Suprapubic skin (tissue), 4 donors: ENCODE measurements around the gene NOVA1. TPM values are rescaled to one million over a fixed set of nuclear protein-coding genes. Genes with fewer than 3 reads are reported as not detected.

Source experiments
- DNase-seq, 2 donors: peaks; one replicate each; pipeline ENCODE4 v3.0.0-alpha.2; 2019; ENCODE audit warnings: low spot score in 2 of 2
- H3K27ac ChIP-seq: fragments of 200-600 bp; sonication (generic); one replicate; pipeline ENCODE4 v1.5.1; 2019
- H3K27me3 ChIP-seq: fragments of 200-600 bp; sonication (generic); one replicate; pipeline ENCODE4 v1.5.1; 2019
- H3K36me3 ChIP-seq: fragments of 200-600 bp; sonication (generic); one replicate; pipeline ENCODE4 v1.5.1; 2019
- H3K4me1 ChIP-seq: fragments of 200-600 bp; sonication (generic); one replicate; pipeline ENCODE4 v1.5.1; 2019
- H3K4me3 ChIP-seq: fragments of 200-600 bp; sonication (generic); one replicate; pipeline ENCODE4 v1.5.1; 2019; ENCODE audit warnings: mild to moderate bottlenecking
- H3K9me3 ChIP-seq: fragments of 200-600 bp; sonication (generic); one replicate; pipeline ENCODE4 v1.5.1; 2019
- EP300 ChIP-seq: sonication (generic); formaldehyde crosslinking; IDR thresholded peaks from one replicate; pipeline ENCODE4 v1.6.1; 2017; ENCODE audit warnings: antibody characterized with exemption
- POLR2A ChIP-seq, 2 donors: fragments of 450-650 bp; IDR thresholded peaks; one replicate each; pipeline ENCODE4 v1.6.1; 2017; ENCODE audit warnings: antibody characterized with exemption in 2 of 2, mild to moderate bottlenecking in 2 of 2, moderate library complexity in 2 of 2
- POLR2AphosphoS5 ChIP-seq, 3 donors: sonication (generic); formaldehyde crosslinking; IDR thresholded peaks; one replicate each; pipeline ENCODE4 v1.6.1; 2017; ENCODE audit warnings: antibody characterized with exemption in 3 of 3
- WGBS: methylation state at CpG from one replicate; pipeline ENCODE4 v1.1.5; 2018; 5-methylcytosine and 5-hydroxymethylcytosine counted together
- total RNA-seq, 4 donors: library from RNA; depleted of rRNA; stranded (reverse); fragments of >200 nt; gene quantifications; one replicate each; pipeline ENCODE4 v1.1.0, GENCODE V29; 2016
- TF ChIP-seq, protein P1 (sequence below), 2 donors: fragments of 200-600 bp in 1 of 2; fragments of 450-650 bp in 1 of 2; sonication (generic) in 1 of 2; IDR thresholded peaks; one replicate each; pipeline ENCODE4 v1.5.1; 2016 to 2019; ENCODE audit warnings: antibody characterized with exemption in 2 of 2, mild to moderate bottlenecking in 1 of 2, moderate library complexity in 1 of 2

Gene NOVA1
- total RNA-seq, 4 donors from 2014 or later = 1.5 to 12.2 (median 4.8) TPM

DNA sequence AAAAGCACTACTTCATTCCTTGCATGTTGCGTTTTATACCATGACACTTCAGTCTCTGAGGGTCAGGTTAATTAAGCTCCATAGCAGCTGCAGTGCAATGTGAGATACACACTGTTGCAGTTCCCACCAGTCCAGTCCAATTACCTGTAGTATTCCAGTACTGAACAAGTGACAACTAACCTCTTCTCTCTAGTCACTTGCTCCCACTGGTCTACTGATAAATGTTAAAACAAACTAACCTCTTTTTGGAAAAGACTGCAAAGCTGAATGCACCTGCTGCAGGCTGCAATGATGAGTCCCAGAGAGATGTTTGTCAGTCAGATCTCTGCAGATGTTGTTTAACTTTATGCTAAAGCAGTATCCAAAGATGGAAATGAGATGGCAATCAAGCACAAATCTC is 7.9 kb downstream of the NOVA1 start:
- no peak overlapping the region for H3K4me3 ChIP-seq
- no peaks in the 10 kb centered on the region for H3K27me3 ChIP-seq
- H3K36me3 ChIP-seq = no peaks in the 10 kb centered on the region
- no peaks in the 10 kb centered on the region for H3K9me3 ChIP-seq
- no peaks in the 10 kb centered on the region for H3K4me1 ChIP-seq
- no peak for DNase-seq
- TF ChIP-seq, protein P1, sequence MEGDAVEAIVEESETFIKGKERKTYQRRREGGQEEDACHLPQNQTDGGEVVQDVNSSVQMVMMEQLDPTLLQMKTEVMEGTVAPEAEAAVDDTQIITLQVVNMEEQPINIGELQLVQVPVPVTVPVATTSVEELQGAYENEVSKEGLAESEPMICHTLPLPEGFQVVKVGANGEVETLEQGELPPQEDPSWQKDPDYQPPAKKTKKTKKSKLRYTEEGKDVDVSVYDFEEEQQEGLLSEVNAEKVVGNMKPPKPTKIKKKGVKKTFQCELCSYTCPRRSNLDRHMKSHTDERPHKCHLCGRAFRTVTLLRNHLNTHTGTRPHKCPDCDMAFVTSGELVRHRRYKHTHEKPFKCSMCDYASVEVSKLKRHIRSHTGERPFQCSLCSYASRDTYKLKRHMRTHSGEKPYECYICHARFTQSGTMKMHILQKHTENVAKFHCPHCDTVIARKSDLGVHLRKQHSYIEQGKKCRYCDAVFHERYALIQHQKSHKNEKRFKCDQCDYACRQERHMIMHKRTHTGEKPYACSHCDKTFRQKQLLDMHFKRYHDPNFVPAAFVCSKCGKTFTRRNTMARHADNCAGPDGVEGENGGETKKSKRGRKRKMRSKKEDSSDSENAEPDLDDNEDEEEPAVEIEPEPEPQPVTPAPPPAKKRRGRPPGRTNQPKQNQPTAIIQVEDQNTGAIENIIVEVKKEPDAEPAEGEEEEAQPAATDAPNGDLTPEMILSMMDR (IDR thresholded peaks at IDR 0.05) = no peak
- TF ChIP-seq POLR2AphosphoS5 (IDR thresholded peaks at IDR 0.05) (no peak), EP300 (no peak), POLR2A (IDR thresholded peaks at IDR 0.05) (no peak)
- 77% methylated on average over 1 of the region's 1 CpG for WGBS
- no peak overlapping the region for H3K27ac ChIP-seq

DNA sequence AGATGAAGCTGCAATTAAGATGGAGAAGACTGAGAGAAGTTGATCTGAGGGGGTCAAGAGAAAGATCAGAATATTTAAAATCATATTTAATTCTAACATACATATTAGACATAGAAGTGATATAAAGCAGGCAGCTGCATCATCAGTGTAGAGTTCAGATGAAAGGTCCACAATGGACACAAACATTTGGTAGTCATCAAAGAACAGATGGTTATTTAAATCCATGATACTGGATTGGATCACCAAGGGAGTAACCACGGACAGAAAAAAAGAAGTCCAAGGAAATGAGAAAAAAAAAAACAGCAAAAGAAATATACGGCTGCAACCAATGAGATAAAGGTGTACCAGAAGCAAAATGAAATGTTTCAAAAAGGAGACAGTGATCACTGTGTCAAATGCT is 20.1 kb downstream of the NOVA1 start:
- 43% methylated on average over 2 of the region's 2 CpGs for WGBS
- H3K4me1 ChIP-seq = no peaks in the 10 kb centered on the region
- H3K4me3 ChIP-seq = no peak overlapping the region
- no peaks in the 10 kb centered on the region for H3K36me3 ChIP-seq
- no peak overlapping the region for H3K27ac ChIP-seq
- no peaks in the 10 kb centered on the region for H3K27me3 ChIP-seq
- DNase-seq = no peak
- no peak for TF ChIP-seq EP300
- no peak for TF ChIP-seq POLR2A (IDR thresholded peaks at IDR 0.05)
- TF ChIP-seq, protein P1 (IDR thresholded peaks at IDR 0.05) = no peak
- no peak for TF ChIP-seq POLR2AphosphoS5 (IDR thresholded peaks at IDR 0.05)
- H3K9me3 ChIP-seq = no peaks in the 10 kb centered on the region

DNA sequence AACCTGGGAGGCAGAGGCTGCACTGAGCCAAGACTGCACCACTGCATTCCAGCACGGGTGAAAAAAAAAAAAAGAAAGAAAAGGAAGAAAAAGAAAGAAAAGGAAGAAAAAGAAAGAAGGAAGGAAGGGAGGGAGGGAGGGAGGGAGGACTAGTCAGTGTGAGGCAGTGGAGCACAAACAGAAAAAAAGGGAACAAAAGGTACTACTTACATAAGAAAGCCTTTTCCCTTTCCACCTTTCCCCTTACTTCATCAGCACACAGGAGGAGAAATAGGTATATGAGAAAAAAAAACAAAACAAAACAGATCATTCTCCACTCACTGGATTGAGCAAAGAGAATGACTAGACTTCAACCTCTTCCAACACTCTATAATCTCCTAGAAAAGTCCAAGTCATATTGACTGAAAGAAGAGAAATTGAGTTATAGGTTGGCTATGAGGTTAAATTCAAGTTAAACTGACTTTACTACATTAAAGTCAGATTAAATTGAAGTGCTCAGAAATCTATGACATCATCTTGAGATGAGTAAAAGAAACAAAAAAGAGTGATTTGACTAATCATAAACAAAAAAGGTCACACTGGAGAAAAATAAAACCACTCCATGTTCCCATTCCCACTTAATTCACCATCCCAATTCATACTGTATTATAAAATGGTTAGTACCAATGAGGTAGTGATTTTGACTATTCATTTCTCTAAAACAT is 43.6 kb downstream of the NOVA1 start:
- H3K4me3 ChIP-seq = no peak overlapping the region
- H3K36me3 ChIP-seq = no peaks in the 10 kb centered on the region
- no peak overlapping the region for H3K27ac ChIP-seq
- H3K4me1 ChIP-seq = no peaks in the 10 kb centered on the region
- no peaks in the 10 kb centered on the region for H3K27me3 ChIP-seq
- WGBS = 44% methylated on average over 1 of the region's 1 CpG
- TF ChIP-seq EP300 = no peak
- TF ChIP-seq POLR2A (IDR thresholded peaks at IDR 0.05) = no peak
- no peak for TF ChIP-seq POLR2AphosphoS5 (IDR thresholded peaks at IDR 0.05)
- TF ChIP-seq, protein P1 (IDR thresholded peaks at IDR 0.05) = no peak
- DNase-seq = no peak
- H3K9me3 ChIP-seq = no peaks in the 10 kb centered on the region

DNA sequence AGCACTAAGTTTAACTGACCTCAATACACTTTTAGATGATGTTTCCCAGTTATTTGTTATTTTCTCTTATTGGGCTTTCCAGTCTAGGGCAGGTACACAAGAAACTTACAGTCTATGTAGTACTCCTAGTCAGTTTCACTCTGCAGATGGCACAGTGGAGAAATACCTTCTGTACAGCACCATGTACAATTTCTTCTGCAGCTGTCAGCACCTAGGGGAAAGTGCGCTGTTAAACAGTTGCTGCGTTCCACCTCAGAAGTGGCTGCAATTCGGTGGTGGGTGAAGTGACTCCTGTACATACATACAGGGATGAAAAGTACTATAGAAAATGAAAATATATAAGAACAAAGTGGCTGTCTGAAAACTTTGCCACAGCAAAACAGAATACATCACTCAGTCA is 48.3 kb downstream of the NOVA1 start:
- H3K36me3 ChIP-seq = no peaks in the 10 kb centered on the region
- no peak for DNase-seq
- H3K4me1 ChIP-seq = peaks cover 3% of the 10 kb centered on the region
- no peak overlapping the region for H3K27ac ChIP-seq
- WGBS = 88% methylated on average over 3 of the region's 3 CpGs
- no peak overlapping the region for H3K4me3 ChIP-seq
- TF ChIP-seq, protein P1 (IDR thresholded peaks at IDR 0.05) = no peak
- TF ChIP-seq POLR2AphosphoS5 (IDR thresholded peaks at IDR 0.05) = no peak
- TF ChIP-seq POLR2A (IDR thresholded peaks at IDR 0.05) = no peak
- TF ChIP-seq EP300 = no peak
- no peaks in the 10 kb centered on the region for H3K9me3 ChIP-seq
- no peaks in the 10 kb centered on the region for H3K27me3 ChIP-seq

DNA sequence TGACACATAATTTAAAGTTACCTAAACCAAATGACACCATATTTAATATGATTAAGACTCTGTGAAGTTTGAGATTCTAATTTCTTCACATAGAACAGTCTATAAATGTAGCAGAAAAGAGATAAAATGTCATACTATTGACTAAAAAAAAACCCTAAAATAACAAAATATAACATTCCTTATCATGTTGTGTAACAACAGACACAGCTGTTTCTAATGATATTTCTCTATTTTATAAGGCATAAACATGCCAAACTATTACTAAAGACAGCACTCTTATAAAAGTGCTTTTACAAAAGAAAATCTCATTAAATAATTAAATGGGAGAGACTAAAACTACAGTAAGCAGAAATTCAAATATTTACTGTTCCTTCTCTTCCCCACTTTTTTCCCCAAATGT is 49.4 kb downstream of the NOVA1 start:
- H3K36me3 ChIP-seq = no peaks in the 10 kb centered on the region
- no peak overlapping the region for H3K4me3 ChIP-seq
- no peaks in the 10 kb centered on the region for H3K9me3 ChIP-seq
- H3K27me3 ChIP-seq = no peaks in the 10 kb centered on the region
- H3K4me1 ChIP-seq = peaks cover 3% of the 10 kb centered on the region
- TF ChIP-seq POLR2A (IDR thresholded peaks at IDR 0.05) (no peak), POLR2AphosphoS5 (IDR thresholded peaks at IDR 0.05) (no peak), EP300 (no peak)
- TF ChIP-seq, protein P1 (IDR thresholded peaks at IDR 0.05) = no peak
- DNase-seq = no peak
- peak overlapping the region; percentile 34 for H3K27ac ChIP-seq
